Coronary artery (tissue), 2 donors: Measurements from ENCODE around the gene ZNF785.

Experiments used
- DNase-seq: peaks from one replicate; pipeline ENCODE4 v3.0.0-alpha.2; 2017; ENCODE audit warnings: low spot score
- H3K27ac ChIP-seq, 2 donors: fragments of 200-600 bp; sonication (generic); one replicate each; pipeline ENCODE4 v1.5.1; 2016 to 2019
- H3K4me3 ChIP-seq: fragments of 200-600 bp; sonication (generic); 2 replicates; pipeline ENCODE4 v1.5.1; 2016; ENCODE audit warnings: mild to moderate bottlenecking, moderate library complexity
- CTCF ChIP-seq: fragments of 200-600 bp; sonication (generic); IDR thresholded peaks from one replicate; pipeline ENCODE4 v1.5.1; 2019; ENCODE audit warnings: antibody characterized with exemption

ZNF785 gene

GRCh38 chr16:30555315-30556124, 30.0 kb downstream of the ZNF785 start:
- Histone ChIP-seq H3K4me3 (no peak overlapping the region), H3K27ac (no peak overlapping the region)
- TF ChIP-seq CTCF = no peak
- DNase-seq = no peak

GRCh38 chr16:30554557-30555314, 30.8 kb downstream of the ZNF785 start:
- H3K4me3 ChIP-seq = no peak overlapping the region
- no peak for TF ChIP-seq CTCF
- H3K27ac ChIP-seq = no peak overlapping the region
- DNase-seq = no peak

GRCh38 chr16:30553393-30553899, 32.1 kb downstream of the ZNF785 start:
- no peak for TF ChIP-seq CTCF
- no peak overlapping the region for H3K27ac ChIP-seq
- H3K4me3 ChIP-seq = no peak overlapping the region
- DNase-seq = no peak

GRCh38 chr16:30552956-30553355, 32.5 kb downstream of the ZNF785 start:
- no peak overlapping the region for H3K27ac ChIP-seq
- H3K4me3 ChIP-seq = no peak overlapping the region
- DNase-seq = no peak
- no peak for TF ChIP-seq CTCF

GRCh38 chr16:30551781-30552180, 33.7 kb downstream of the ZNF785 start:
- TF ChIP-seq CTCF = no peak
- no peak for DNase-seq
- Histone ChIP-seq H3K27ac (no peak overlapping the region), H3K4me3 (no peak overlapping the region)

- DNase-seq = no peak
- H3K4me3 ChIP-seq = no peak overlapping the region
- H3K27ac ChIP-seq = no peak overlapping the region
- TF ChIP-seq CTCF = no peak
Observed at GRCh38 chr16:30548416-30549253, 36.9 kb downstream of the ZNF785 start.
